HEK293T (cell line): ENCODE measurements around the gene CYP11A1.

Experiments
- FOXA1 ChIP-seq: fragments of 450-650 bp; IDR thresholded peaks from 2 replicates; pipeline ENCODE4 v1.6.1; 2016; ENCODE audit warnings: mild to moderate bottlenecking
- FOXK2 ChIP-seq: fragments of 450-650 bp; IDR thresholded peaks from 2 replicates; pipeline ENCODE4 v1.6.1; 2016; ENCODE audit warnings: mild to moderate bottlenecking
- HDGF ChIP-seq: fragments of 450-650 bp; IDR thresholded peaks from 2 replicates; pipeline ENCODE4 v1.6.1; 2017; ENCODE audit warnings: antibody characterized with exemption, borderline replicate concordance
- LEF1 ChIP-seq: fragments of 450-650 bp; IDR thresholded peaks from 2 replicates; pipeline ENCODE4 v1.6.1; 2017; ENCODE audit warnings: mild to moderate bottlenecking, borderline replicate concordance
- PKNOX1 ChIP-seq: fragments of 450-650 bp; IDR thresholded peaks from 2 replicates; pipeline ENCODE4 v1.6.1; 2016
- SP1 ChIP-seq: fragments of 450-650 bp; IDR thresholded peaks from 2 replicates; pipeline ENCODE4 v1.6.1; 2017
- SUZ12 ChIP-seq: fragments of 450-650 bp; IDR thresholded peaks from 2 replicates; pipeline ENCODE4 v1.6.1; 2016; ENCODE audit warnings: mild to moderate bottlenecking
- TARDBP ChIP-seq: fragments of 450-650 bp; IDR thresholded peaks from 2 replicates; pipeline ENCODE4 v1.6.1; 2016

GRCh38 chr15:74394090-74394846, 26.8 kb upstream of the CYP11A1 start:
- TF ChIP-seq SP1 (no peak), SUZ12 (no peak), FOXA1 (no peak), TARDBP (no peak), PKNOX1 (no peak), HDGF (no peak), FOXK2 (no peak), LEF1 (no peak)
